ENCODE results near the gene NTNG1.

The NTNG1 gene

DNA sequence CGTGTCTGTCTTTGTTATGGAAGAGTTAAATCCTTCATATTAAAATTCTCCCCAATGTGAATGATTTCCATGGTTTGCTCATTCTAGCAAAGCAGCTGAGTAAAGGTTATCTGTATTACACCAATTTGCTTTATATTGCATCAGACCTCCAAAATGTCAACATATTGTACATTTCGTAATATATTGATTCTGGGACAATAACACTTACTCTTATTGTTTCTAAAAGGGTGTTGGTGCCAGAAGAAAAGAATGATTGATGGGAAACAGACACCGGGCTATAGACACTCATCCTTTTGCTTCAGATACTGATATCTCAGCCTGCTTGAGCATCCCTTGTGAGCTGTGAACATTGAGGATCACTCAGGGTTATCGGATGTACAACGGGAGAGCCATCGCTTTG lies 7.0 kb downstream of the NTNG1 start:
- TF ChIP-seq ELF4 (IDR thresholded peaks at IDR 0.05) (no peak), LEF1 (IDR thresholded peaks at IDR 0.05; ENCODE audit: borderline replicate concordance) (no peak), FOXK2 (IDR thresholded peaks at IDR 0.05) (no peak), HDGF (IDR thresholded peaks at IDR 0.05; ENCODE audit: borderline replicate concordance) (no peak), ARNT (IDR thresholded peaks at IDR 0.05) (no peak), SP1 (IDR thresholded peaks at IDR 0.05) (no peak), NFRKB (IDR thresholded peaks at IDR 0.05) (no peak), TARDBP (IDR thresholded peaks at IDR 0.05) (no peak), PKNOX1 (IDR thresholded peaks at IDR 0.05) (no peak)
- ChIA-PET POLR2A (interaction anchor here (0.9 kb wide), 1 partner anchor 91 kb away, joined by 4 read pairs; the partner anchor contains the start of gene PRMT6), CTCF (no interaction called here)
- no peak for DNase-seq (ENCODE audit: extremely low spot score)

- no peak for DNase-seq (ENCODE audit: extremely low spot score)
- POLR2A ChIA-PET = no interaction called here
- CTCF ChIA-PET = no interaction called here
- no peak for TF ChIP-seq ARNT (IDR thresholded peaks at IDR 0.05)
- TF ChIP-seq ELF4 (IDR thresholded peaks at IDR 0.05) = no peak
- TF ChIP-seq FOXK2 (IDR thresholded peaks at IDR 0.05) = no peak
- no peak for TF ChIP-seq NFRKB (IDR thresholded peaks at IDR 0.05)
- no peak for TF ChIP-seq SP1 (IDR thresholded peaks at IDR 0.05)
- TF ChIP-seq SUZ12 (IDR thresholded peaks at IDR 0.05) = no peak
- TF ChIP-seq HDGF (IDR thresholded peaks at IDR 0.05; ENCODE audit: borderline replicate concordance) = no peak
- no peak for TF ChIP-seq L3MBTL2 (conservative IDR thresholded peaks at IDR 0.05)
- TF ChIP-seq PKNOX1 (IDR thresholded peaks at IDR 0.05) = no peak
- TF ChIP-seq TARDBP (IDR thresholded peaks at IDR 0.05) = no peak
- TF ChIP-seq FOXM1 (IDR thresholded peaks at IDR 0.05; ENCODE audit: borderline replicate concordance) = no peak
- TF ChIP-seq CTBP1 (IDR thresholded peaks at IDR 0.05; ENCODE audit: borderline replicate concordance) = no peak
- no peak for TF ChIP-seq BHLHE40 (IDR thresholded peaks at IDR 0.05; ENCODE audit: borderline replicate concordance)
- TF ChIP-seq FOXA1 (IDR thresholded peaks at IDR 0.05) = no peak
- TF ChIP-seq LEF1 (IDR thresholded peaks at IDR 0.05; ENCODE audit: borderline replicate concordance) = no peak
- TF ChIP-seq ZNF384 (IDR thresholded peaks at IDR 0.05) = no peak
Measured at GRCh38 chr1:107149946-107150345, 9.1 kb downstream of the NTNG1 start.

DNA sequence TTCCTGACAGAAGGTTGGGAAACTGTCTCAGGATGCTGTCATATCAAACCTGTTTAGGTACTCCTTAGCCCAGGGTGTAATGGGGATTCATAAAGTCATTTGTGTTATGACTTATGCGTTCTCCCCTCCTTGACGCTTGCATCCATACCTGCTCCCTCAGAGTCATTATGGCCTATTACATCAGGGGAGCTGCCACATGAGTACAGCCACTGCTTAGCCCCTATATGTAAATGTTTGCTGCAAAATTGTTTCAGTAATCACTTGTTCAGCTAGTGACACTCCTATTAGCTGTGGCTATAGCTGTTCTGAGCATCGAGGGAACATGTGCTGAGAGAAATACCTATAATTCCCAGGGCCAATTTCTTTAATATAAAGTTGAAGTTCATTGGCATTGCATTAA lies 10.5 kb downstream of the NTNG1 start:
- no peak for DNase-seq (ENCODE audit: extremely low spot score)
- CTCF ChIA-PET = no interaction called here
- TF ChIP-seq FOXA1 (IDR thresholded peaks at IDR 0.05) (no peak), SP1 (IDR thresholded peaks at IDR 0.05) (no peak), FOXM1 (IDR thresholded peaks at IDR 0.05; ENCODE audit: borderline replicate concordance) (no peak), SUZ12 (IDR thresholded peaks at IDR 0.05) (no peak), ELF4 (IDR thresholded peaks at IDR 0.05) (no peak), LEF1 (IDR thresholded peaks at IDR 0.05; ENCODE audit: borderline replicate concordance) (no peak), CTBP1 (IDR thresholded peaks at IDR 0.05; ENCODE audit: borderline replicate concordance) (no peak), ARNT (IDR thresholded peaks at IDR 0.05) (no peak), TARDBP (IDR thresholded peaks at IDR 0.05) (no peak), L3MBTL2 (conservative IDR thresholded peaks at IDR 0.05) (no peak), BHLHE40 (IDR thresholded peaks at IDR 0.05; ENCODE audit: borderline replicate concordance) (no peak), ZNF384 (IDR thresholded peaks at IDR 0.05) (no peak), FOXK2 (IDR thresholded peaks at IDR 0.05) (no peak), PKNOX1 (IDR thresholded peaks at IDR 0.05) (no peak), NFRKB (IDR thresholded peaks at IDR 0.05) (no peak), HDGF (IDR thresholded peaks at IDR 0.05; ENCODE audit: borderline replicate concordance) (no peak)
- POLR2A ChIA-PET = no interaction called here

GRCh38 chr1:107152395-107152794 lies 11.6 kb downstream of the NTNG1 start:
- TF ChIP-seq FOXM1 (IDR thresholded peaks at IDR 0.05; ENCODE audit: borderline replicate concordance) (no peak), ZNF384 (IDR thresholded peaks at IDR 0.05) (no peak), ELF4 (IDR thresholded peaks at IDR 0.05) (no peak), NFRKB (IDR thresholded peaks at IDR 0.05) (no peak)
- POLR2A ChIA-PET = no interaction called here
- no peak for DNase-seq (ENCODE audit: extremely low spot score)
- CTCF ChIA-PET = no interaction called here

GRCh38 chr1:107153014-107153413 lies 12.2 kb downstream of the NTNG1 start:
- no peak for DNase-seq (ENCODE audit: extremely low spot score)
- no peak for TF ChIP-seq ELF4 (IDR thresholded peaks at IDR 0.05)
- no peak for TF ChIP-seq NFRKB (IDR thresholded peaks at IDR 0.05)
- no peak for TF ChIP-seq PKNOX1 (IDR thresholded peaks at IDR 0.05)
- POLR2A ChIA-PET = no interaction called here
- CTCF ChIA-PET = no interaction called here

DNA sequence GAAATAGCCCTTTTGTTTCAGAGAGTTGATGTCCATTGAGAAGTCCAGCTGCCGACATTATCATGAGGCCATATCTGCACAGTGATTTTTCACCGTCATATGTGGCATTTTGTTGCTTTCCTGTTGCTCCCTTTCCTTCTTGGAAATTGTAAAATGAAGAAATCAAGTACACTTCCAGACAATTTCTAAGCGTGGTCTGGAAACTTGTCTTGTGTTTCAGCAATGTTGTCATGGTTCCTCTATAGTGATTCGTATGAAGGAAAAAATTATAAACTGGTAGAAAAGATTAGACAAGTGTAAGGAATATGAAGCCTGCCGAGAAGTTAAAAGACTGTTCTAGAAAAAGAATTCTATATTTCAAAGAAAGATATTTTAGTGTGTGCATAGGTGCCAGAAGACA lies 17.7 kb downstream of the NTNG1 start:
- CTCF ChIA-PET = no interaction called here
- DNase-seq (ENCODE audit: extremely low spot score) = no peak
- TF ChIP-seq SP1 (IDR thresholded peaks at IDR 0.05) = no peak
- no peak for TF ChIP-seq FOXM1 (IDR thresholded peaks at IDR 0.05; ENCODE audit: borderline replicate concordance)
- TF ChIP-seq LEF1 (IDR thresholded peaks at IDR 0.05; ENCODE audit: borderline replicate concordance) = no peak
- no peak for TF ChIP-seq HDGF (IDR thresholded peaks at IDR 0.05; ENCODE audit: borderline replicate concordance)
- POLR2A ChIA-PET = no interaction called here

DNA sequence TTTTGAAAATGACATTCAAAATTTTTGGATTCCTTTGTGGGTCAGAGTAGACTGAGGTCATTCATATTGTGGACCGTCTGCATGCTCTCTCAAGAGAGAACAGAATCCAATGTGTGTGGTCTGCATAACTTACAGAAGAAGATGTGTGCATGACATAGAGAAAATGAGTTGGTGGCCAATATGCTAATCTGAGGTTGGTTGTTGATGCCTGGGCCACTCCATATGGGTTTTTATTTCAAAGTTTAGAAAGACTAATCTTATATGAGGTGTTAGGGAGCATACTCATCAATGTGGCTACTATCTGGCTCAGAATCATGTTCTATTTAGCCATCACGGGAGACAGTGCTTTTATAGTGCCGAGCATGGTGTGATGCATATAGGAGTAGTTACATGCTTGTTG lies 18.2 kb downstream of the NTNG1 start:
- no peak for DNase-seq (ENCODE audit: extremely low spot score)
- ChIA-PET POLR2A (no interaction called here), CTCF (no interaction called here)
- TF ChIP-seq NFRKB (IDR thresholded peaks at IDR 0.05) = no peak
- no peak for TF ChIP-seq L3MBTL2 (conservative IDR thresholded peaks at IDR 0.05)

All from HEK293T (cell line).